ENCODE data around the gene ASS1. TPM values are rescaled to one million over a fixed set of nuclear protein-coding genes. Genes with fewer than 3 reads are reported as not detected.

Gene ASS1
- total and polyA plus RNA-seq, 2 of the 13 experiments (the other 11 are each of a cell fraction or from before 2014, with no cell fraction given) = 77.6 to 122 TPM

DNA sequence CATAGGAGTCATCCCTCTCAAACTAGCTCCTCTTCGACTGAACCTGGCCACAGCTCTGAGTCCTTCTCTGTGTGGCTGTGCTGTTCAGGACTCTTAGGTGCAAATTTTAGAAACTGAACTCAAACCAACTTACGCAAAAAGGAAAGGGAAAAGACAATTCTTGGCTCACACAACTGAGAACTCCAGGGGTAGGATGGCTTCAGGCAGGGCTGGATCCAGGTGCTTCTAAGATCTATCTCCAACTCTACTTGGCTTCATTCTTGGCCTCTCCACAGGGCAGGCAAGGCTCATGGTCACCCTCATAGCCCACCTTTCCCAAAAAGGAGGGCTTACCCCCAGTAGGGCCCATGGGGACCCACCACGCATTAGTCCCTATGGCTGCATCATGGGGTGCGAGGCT lies 8.1 kb downstream of the ASS1 start:
- ATAC-seq (no peak), FAIRE-seq (no peak), DNase-seq (ENCODE audit: low spot score) (no peak)
- intact Hi-C loops (cut with micrococcal nuclease; ENCODE audit: unreplicated experiment) = loop anchor here (5.0 to 10.0 kb wide), 2 partner anchors 152 to 389 kb away; no protein-coding TSS in a partner anchor
- no TSS peak for BruUV-seq (replicated peaks)
- TF ChIP-seq PHB2 (IDR thresholded peaks at IDR 0.05; ENCODE audit: partially characterized antibody) = no peak
- peak; percentile 97 for TF ChIP-seq ZNF329 (CRISPR knock-in tag; IDR thresholded peaks at IDR 0.05; ENCODE audit: low read depth)
- Histone ChIP-seq H4K20me1 (ENCODE audit: insufficient read depth, low read length) (peaks cover 14% of the 10 kb centered on the region; the same call in 1 of the 2 replicates), H3K36me3 (replicated peaks in 1 of 2; ENCODE audit: control insufficient read depth in 1 of 2, insufficient read depth in 2 of 2, low read length in 2 of 2) (no peaks in the 10 kb centered on the region), H3K9ac (ENCODE audit: insufficient read depth, low read depth, low read length) (no peak overlapping the region), H3K79me2 (ENCODE audit: insufficient read depth, low read length) (no peaks in the 10 kb centered on the region), H3K4me3 (replicated peaks in 1 of 3; ENCODE audit: insufficient read depth in 1 of 3, low read depth in 2 of 3, low read length in 3 of 3) (no peak overlapping the region), H2AFZ (ENCODE audit: low read length) (no peak overlapping the region), H3K27me3 (ENCODE audit: control insufficient read depth in 1 of 2, insufficient read depth in 2 of 2, low read length in 2 of 2) (no peaks in the 10 kb centered on the region; a peak in 1 of 5 replicates), H3K27ac (ENCODE audit: extremely low read length, insufficient read depth, low read length) (no peak overlapping the region), H3K9me3 (ENCODE audit: low read length) (no peaks in the 10 kb centered on the region), H3K4me1 (ENCODE audit: insufficient read depth, low read length) (peaks cover 63% of the 10 kb centered on the region), H3K4me2 (ENCODE audit: low read depth, low read length) (no peak overlapping the region)
- ChIA-PET POLR2A (interaction anchor here (1.0 to 1.9 kb wide), 3 partner anchors 46 to 244 kb away, joined by 3 to 5 read pairs (median 3); no protein-coding TSS in a partner anchor), CTCF (ENCODE audit: low intra/inter-chr PET ratio, low total read pairs) (no interaction called here)
- in situ Hi-C loops (cut with HindIII; ENCODE audit: extremely low pct_ligation_motif_present, low pct_unique_long_range_greater_than_20kb) = loop anchor here (5.0 kb wide), 1 partner anchor 229 kb away; no protein-coding TSS in a partner anchor
- 90% methylated on average over 2 of the region's 4 CpGs for WGBS (ENCODE audit: low lambda C conversion rate)

DNA sequence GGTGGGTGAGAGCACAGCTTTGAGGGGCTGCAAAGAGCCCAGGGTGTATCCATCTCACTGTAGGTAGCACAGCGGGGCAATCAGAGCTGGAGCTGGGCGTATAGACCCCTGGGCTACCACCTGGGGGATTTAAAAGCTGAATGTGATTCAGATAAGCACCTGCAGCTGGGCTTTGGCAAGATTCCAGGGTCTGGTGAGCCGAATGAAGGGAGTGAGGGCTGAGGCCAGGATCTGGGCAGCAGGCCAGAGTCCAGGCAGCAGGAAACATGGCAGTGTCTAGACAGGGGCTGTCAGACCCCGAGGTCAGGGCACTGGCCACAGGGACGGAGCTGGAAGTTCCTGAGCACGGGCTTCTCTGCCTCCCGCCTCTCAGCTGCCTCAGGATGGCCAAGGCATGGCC lies 8.7 kb downstream of the ASS1 start:
- Histone ChIP-seq H3K4me3 (replicated peaks in 1 of 3; ENCODE audit: insufficient read depth in 1 of 3, low read depth in 2 of 3, low read length in 3 of 3) (no peak overlapping the region; a peak in 1 of 6 replicates), H3K9ac (ENCODE audit: insufficient read depth, low read depth, low read length) (no peak overlapping the region), H3K4me2 (ENCODE audit: low read depth, low read length) (peak overlapping the region; percentile 11; the same call in 1 of the 2 replicates), H3K4me1 (ENCODE audit: insufficient read depth, low read length) (peaks cover 59% of the 10 kb centered on the region), H3K9me3 (ENCODE audit: low read length) (no peaks in the 10 kb centered on the region), H3K79me2 (ENCODE audit: insufficient read depth, low read length) (no peaks in the 10 kb centered on the region), H4K20me1 (ENCODE audit: insufficient read depth, low read length) (peaks cover 14% of the 10 kb centered on the region; the same call in 1 of the 2 replicates), H3K36me3 (replicated peaks in 1 of 2; ENCODE audit: control insufficient read depth in 1 of 2, insufficient read depth in 2 of 2, low read length in 2 of 2) (no peaks in the 10 kb centered on the region), H3K27ac (ENCODE audit: extremely low read length, insufficient read depth, low read length) (no peak overlapping the region), H2AFZ (ENCODE audit: low read length) (no peak overlapping the region), H3K27me3 (ENCODE audit: control insufficient read depth in 1 of 2, insufficient read depth in 2 of 2, low read length in 2 of 2) (no peaks in the 10 kb centered on the region; a peak in 1 of 5 replicates)
- in situ Hi-C loops (cut with HindIII; ENCODE audit: extremely low pct_ligation_motif_present, low pct_unique_long_range_greater_than_20kb) (loop anchor here (5.0 kb wide), 1 partner anchor 229 kb away; no protein-coding TSS in a partner anchor), intact Hi-C loops (cut with micrococcal nuclease; ENCODE audit: unreplicated experiment) (loop anchor here (5.0 to 10.0 kb wide), 2 partner anchors 151 to 389 kb away; no protein-coding TSS in a partner anchor)
- POLR2A ChIA-PET = interaction anchor here (1.0 to 1.9 kb wide), 4 partner anchors 45 to 243 kb away, joined by 3 to 5 read pairs (median 3); no protein-coding TSS in a partner anchor
- WGBS (ENCODE audit: low lambda C conversion rate) = 0% methylated on average over 2 of the region's 7 CpGs
- CTCF ChIA-PET (ENCODE audit: low intra/inter-chr PET ratio, low total read pairs) = no interaction called here
- DNase-seq (ENCODE audit: low spot score) = peak; percentile 61
- ATAC-seq = peak; percentile 32
- BruUV-seq (replicated peaks) = no TSS peak
- no peak for FAIRE-seq
- TF ChIP-seq ZNF724P (CRISPR knock-in tag; IDR thresholded peaks at IDR 0.05; ENCODE audit: borderline replicate concordance) = no peak
- TF ChIP-seq SAP130 (CRISPR knock-in tag; IDR thresholded peaks at IDR 0.05; ENCODE audit: low read depth) = peak; percentile 46; the same call in 1 of the 2 replicates
- TF ChIP-seq RXRB (CRISPR knock-in tag; IDR thresholded peaks at IDR 0.05; ENCODE audit: borderline replicate concordance) = 0 out of 2 replicates have a peak, but pooled peaks have one; percentile 28
- TF ChIP-seq, protein P1, sequence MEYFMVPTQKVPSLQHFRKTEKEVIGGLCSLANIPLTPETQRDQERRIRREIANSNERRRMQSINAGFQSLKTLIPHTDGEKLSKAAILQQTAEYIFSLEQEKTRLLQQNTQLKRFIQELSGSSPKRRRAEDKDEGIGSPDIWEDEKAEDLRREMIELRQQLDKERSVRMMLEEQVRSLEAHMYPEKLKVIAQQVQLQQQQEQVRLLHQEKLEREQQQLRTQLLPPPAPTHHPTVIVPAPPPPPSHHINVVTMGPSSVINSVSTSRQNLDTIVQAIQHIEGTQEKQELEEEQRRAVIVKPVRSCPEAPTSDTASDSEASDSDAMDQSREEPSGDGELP (IDR thresholded peaks at IDR 0.05; ENCODE audit: borderline replicate concordance, low read depth) = peak; percentile 25; the same call in 1 of the 2 replicates
- TF ChIP-seq ZNF768 (CRISPR knock-in tag; IDR thresholded peaks at IDR 0.05) = no peak
- TF ChIP-seq ZNF460 (CRISPR knock-in tag; IDR thresholded peaks at IDR 0.05; ENCODE audit: borderline replicate concordance) = no peak
- TF ChIP-seq, protein P2, sequence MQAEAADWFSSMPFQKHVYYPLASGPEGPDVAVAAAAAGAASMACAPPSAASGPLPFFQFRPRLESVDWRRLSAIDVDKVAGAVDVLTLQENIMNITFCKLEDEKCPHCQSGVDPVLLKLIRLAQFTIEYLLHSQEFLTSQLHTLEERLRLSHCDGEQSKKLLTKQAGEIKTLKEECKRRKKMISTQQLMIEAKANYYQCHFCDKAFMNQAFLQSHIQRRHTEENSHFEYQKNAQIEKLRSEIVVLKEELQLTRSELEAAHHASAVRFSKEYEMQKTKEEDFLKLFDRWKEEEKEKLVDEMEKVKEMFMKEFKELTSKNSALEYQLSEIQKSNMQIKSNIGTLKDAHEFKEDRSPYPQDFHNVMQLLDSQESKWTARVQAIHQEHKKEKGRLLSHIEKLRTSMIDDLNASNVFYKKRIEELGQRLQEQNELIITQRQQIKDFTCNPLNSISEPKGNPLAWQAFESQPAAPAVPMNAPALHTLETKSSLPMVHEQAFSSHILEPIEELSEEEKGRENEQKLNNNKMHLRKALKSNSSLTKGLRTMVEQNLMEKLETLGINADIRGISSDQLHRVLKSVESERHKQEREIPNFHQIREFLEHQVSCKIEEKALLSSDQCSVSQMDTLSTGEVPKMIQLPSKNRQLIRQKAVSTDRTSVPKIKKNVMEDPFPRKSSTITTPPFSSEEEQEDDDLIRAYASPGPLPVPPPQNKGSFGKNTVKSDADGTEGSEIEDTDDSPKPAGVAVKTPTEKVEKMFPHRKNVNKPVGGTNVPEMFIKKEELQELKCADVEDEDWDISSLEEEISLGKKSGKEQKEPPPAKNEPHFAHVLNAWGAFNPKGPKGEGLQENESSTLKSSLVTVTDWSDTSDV (CRISPR knock-in tag; IDR thresholded peaks at IDR 0.05) = no peak
- no peak for TF ChIP-seq ZNF121 (CRISPR knock-in tag; IDR thresholded peaks at IDR 0.05)
- TF ChIP-seq ZNF557 (CRISPR knock-in tag; IDR thresholded peaks at IDR 0.05) = no peak
- no peak for TF ChIP-seq MIXL1 (CRISPR knock-in tag; IDR thresholded peaks at IDR 0.05)
- TF ChIP-seq SAFB2 (CRISPR knock-in tag; IDR thresholded peaks at IDR 0.05; ENCODE audit: borderline replicate concordance, low read depth) = no peak

Measured in HepG2 (cell line).